WTC11 (cell line): ENCODE measurements around the gene PDE8B.

Experiments used
- AFF4 ChIP-seq: sonication (generic); formaldehyde crosslinking; IDR thresholded peaks from 2 replicates; pipeline ENCODE4 v1.8.1; 2023; ENCODE audit warnings: mild to moderate bottlenecking, missing genetic modification reagents, borderline replicate concordance
- CREM ChIP-seq: sonication (generic); formaldehyde crosslinking; IDR thresholded peaks from 2 replicates; pipeline ENCODE4 v1.8.1; 2022; ENCODE audit warnings: mild to moderate bottlenecking, missing genetic modification reagents, moderate library complexity
- CTCF ChIP-seq: fragments of 200-600 bp; IDR thresholded peaks from 2 replicates; pipeline ENCODE4 v1.8.0; 2022; ENCODE audit warnings: antibody characterized with exemption
- ELF4 ChIP-seq: sonication (generic); formaldehyde crosslinking; IDR thresholded peaks from 2 replicates; pipeline ENCODE4 v1.8.1; 2022; ENCODE audit warnings: low read depth, mild to moderate bottlenecking, moderate library complexity, missing genetic modification reagents
- FOXP1 ChIP-seq: sonication (generic); formaldehyde crosslinking; IDR thresholded peaks from 2 replicates; pipeline ENCODE4 v1.8.0; 2022; ENCODE audit warnings: missing genetic modification reagents, mild to moderate bottlenecking, moderate library complexity, borderline replicate concordance
- IRF1 ChIP-seq: sonication (generic); formaldehyde crosslinking; IDR thresholded peaks from 2 replicates; pipeline ENCODE4 v1.8.0; 2023; ENCODE audit warnings: missing genetic modification reagents
- JUN ChIP-seq: sonication (generic); formaldehyde crosslinking; IDR thresholded peaks from 2 replicates; pipeline ENCODE4 v1.8.0; 2023; ENCODE audit warnings: mild to moderate bottlenecking, missing genetic modification reagents
- TCF7 ChIP-seq: sonication (generic); formaldehyde crosslinking; IDR thresholded peaks from 2 replicates; pipeline ENCODE4 v1.8.0; 2022; ENCODE audit warnings: mild to moderate bottlenecking, low read depth, missing genetic modification reagents, moderate library complexity
- ZNF263 ChIP-seq: sonication (generic); formaldehyde crosslinking; IDR thresholded peaks from 2 replicates; pipeline ENCODE4 v1.8.1; 2022; ENCODE audit warnings: low read depth, mild to moderate bottlenecking, moderate library complexity, missing genetic modification reagents

- no peak for TF ChIP-seq CTCF
- TF ChIP-seq IRF1 (CRISPR knock-in tag): no peak
- no peak for TF ChIP-seq JUN (CRISPR knock-in tag)
- no peak for TF ChIP-seq TCF7 (CRISPR knock-in tag)
- no peak for TF ChIP-seq ZNF263 (CRISPR knock-in tag)
- TF ChIP-seq CREM (CRISPR knock-in tag): no peak
- TF ChIP-seq AFF4 (CRISPR knock-in tag): no peak
- no peak for TF ChIP-seq ELF4 (CRISPR knock-in tag)
- no peak for TF ChIP-seq FOXP1 (CRISPR knock-in tag)
These were observed 183.7 kb downstream of the PDE8B start for GRCh38 chr5:77394064-77394715.
